Measurements from ENCODE around the gene STX11. TPM values are rescaled to one million over a fixed set of nuclear protein-coding genes. Genes with fewer than 3 reads are reported as not detected.

The STX11 gene
- total RNA-seq (2022) (0.24 TPM in 1 of 2 replicates, not detected in the other), Bru-seq, nascent RNA (percentile 16 among the genes with signal in this experiment), BruChase-seq, experiment 1, labeled RNA remaining after a 6-hour chase (percentile 16 among the genes with signal in this experiment), BruChase-seq, experiment 2, labeled RNA remaining after a 2-hour chase (percentile 14 among the genes with signal in this experiment)
- long read RNA-seq = 0 reads

- Mint-ChIP-seq H3K4me1 (ENCODE audit: low read depth, unreplicated experiment) (peaks cover 7% of the 10 kb centered on the region), H3K27ac (ENCODE audit: unreplicated experiment) (no peak within 1 kb of the TSS), H3K9me3 (ENCODE audit: low read depth, unreplicated experiment) (no peaks in the 10 kb centered on the region), H3K4me3 (ENCODE audit: low read depth, unreplicated experiment) (peak within 1 kb of the TSS; percentile 90), H3K27me3 (ENCODE audit: unreplicated experiment) (peaks cover 27% of the 10 kb centered on the region), H3K36me3 (ENCODE audit: insufficient read depth, unreplicated experiment) (peaks cover 6% of the 10 kb centered on the region)
- no peak for TF ChIP-seq CTCF (IDR thresholded peaks at IDR 0.05; ENCODE audit: unreplicated experiment)
- intact Hi-C loops (cut with micrococcal nuclease; ENCODE audit: unreplicated experiment) = no loop called here
- CTCF ChIA-PET = interaction anchor here (0.5 kb wide), 1 partner anchor 80 kb away, joined by 4 read pairs; no protein-coding TSS in a partner anchor
- DNase-seq = peak; percentile 36
- BruUV-seq (replicated peaks) = no TSS peak
These were observed at the start of gene STX11 for GRCh38 chr6:144149894-144150709. Gene STX11, plus strand, starts transcription at chr6:144150517. Its CDS starts 36,111 bp downstream, at chr6:144186628.

DNA sequence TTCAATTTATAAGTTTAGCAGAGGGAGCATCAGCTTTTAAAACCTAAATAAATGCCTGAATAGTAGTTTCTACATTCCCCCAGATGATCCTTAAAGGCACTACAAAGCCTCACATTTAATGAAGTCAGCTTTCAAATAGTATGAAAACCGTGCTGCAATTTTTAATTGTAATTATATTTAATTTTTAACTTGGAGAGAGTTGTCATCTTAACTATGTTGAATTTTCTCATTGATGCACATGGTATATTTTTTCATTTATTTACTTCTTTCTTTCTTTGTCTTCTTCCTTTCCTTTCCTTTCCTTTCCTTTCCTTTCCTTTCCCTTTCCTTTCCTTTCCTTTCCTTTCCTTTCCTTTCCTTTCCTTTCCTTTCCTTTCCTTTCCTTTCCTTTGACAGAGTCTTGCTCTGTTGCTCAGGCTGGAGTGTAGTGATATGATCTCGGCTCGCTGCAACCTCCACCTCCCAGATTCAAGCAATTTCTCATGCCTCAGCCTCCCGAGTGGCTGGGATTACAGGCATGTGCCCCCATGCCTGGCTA is 47.2 kb upstream of the STX11 start:
- Mint-ChIP-seq H3K27ac (ENCODE audit: unreplicated experiment) (no peak overlapping the region), H3K4me1 (ENCODE audit: low read depth, unreplicated experiment) (peaks cover 8% of the 10 kb centered on the region), H3K9me3 (ENCODE audit: low read depth, unreplicated experiment) (no peaks in the 10 kb centered on the region), H3K27me3 (ENCODE audit: unreplicated experiment) (no peaks in the 10 kb centered on the region), H3K4me3 (ENCODE audit: low read depth, unreplicated experiment) (no peak overlapping the region), H3K36me3 (ENCODE audit: insufficient read depth, unreplicated experiment) (no peaks in the 10 kb centered on the region)
- no TSS peak for BruUV-seq (replicated peaks)
- TF ChIP-seq CTCF (IDR thresholded peaks at IDR 0.05; ENCODE audit: unreplicated experiment) = no peak
- no peak for DNase-seq
- CTCF ChIA-PET = no interaction called here
- intact Hi-C loops (cut with micrococcal nuclease; ENCODE audit: unreplicated experiment) = loop anchor here (10.0 kb wide), 1 partner anchor 232 kb away; no protein-coding TSS in a partner anchor

- CTCF ChIA-PET = interaction anchor here (1.0 kb wide), 2 partner anchors 115 to 378 kb away, joined by 3 to 7 read pairs; no protein-coding TSS in a partner anchor
- no peaks in the 10 kb centered on the region for H3K9me3 Mint-ChIP-seq (ENCODE audit: low read depth, unreplicated experiment)
- H3K4me1 Mint-ChIP-seq (ENCODE audit: low read depth, unreplicated experiment) = peaks cover 8% of the 10 kb centered on the region
- no peaks in the 10 kb centered on the region for H3K36me3 Mint-ChIP-seq (ENCODE audit: insufficient read depth, unreplicated experiment)
- H3K27me3 Mint-ChIP-seq (ENCODE audit: unreplicated experiment) = no peaks in the 10 kb centered on the region
- H3K27ac Mint-ChIP-seq (ENCODE audit: unreplicated experiment) = peak overlapping the region; percentile 67
- TF ChIP-seq CTCF (IDR thresholded peaks at IDR 0.05; ENCODE audit: unreplicated experiment) = no peak
- DNase-seq = no peak
- BruUV-seq (replicated peaks) = no TSS peak
- no peak overlapping the region for H3K4me3 Mint-ChIP-seq (ENCODE audit: low read depth, unreplicated experiment)
- intact Hi-C loops (cut with micrococcal nuclease; ENCODE audit: unreplicated experiment) = loop anchor here (1.0 to 10.0 kb wide), 4 partner anchors 112 to 378 kb away; no protein-coding TSS in a partner anchor
These were observed 45.8 kb upstream of the STX11 start for GRCh38 chr6:144104488-144104887.

GRCh38 chr6:144104898-144105487 is 45.3 kb upstream of the STX11 start:
- H3K27ac Mint-ChIP-seq (ENCODE audit: unreplicated experiment) = peak overlapping the region; percentile 56
- CTCF ChIA-PET = interaction anchor here (1.0 kb wide), 2 partner anchors 114 to 377 kb away, joined by 3 to 7 read pairs; no protein-coding TSS in a partner anchor
- peak; percentile 48 for DNase-seq
- no peak overlapping the region for H3K4me3 Mint-ChIP-seq (ENCODE audit: low read depth, unreplicated experiment)
- H3K27me3 Mint-ChIP-seq (ENCODE audit: unreplicated experiment) = no peaks in the 10 kb centered on the region
- no peaks in the 10 kb centered on the region for H3K9me3 Mint-ChIP-seq (ENCODE audit: low read depth, unreplicated experiment)
- no TSS peak for BruUV-seq (replicated peaks)
- TF ChIP-seq CTCF (IDR thresholded peaks at IDR 0.05; ENCODE audit: unreplicated experiment) = no peak
- intact Hi-C loops (cut with micrococcal nuclease; ENCODE audit: unreplicated experiment) = loop anchor here (1.0 to 10.0 kb wide), 4 partner anchors 112 to 378 kb away; no protein-coding TSS in a partner anchor
- H3K36me3 Mint-ChIP-seq (ENCODE audit: insufficient read depth, unreplicated experiment) = no peaks in the 10 kb centered on the region
- peaks cover 8% of the 10 kb centered on the region for H3K4me1 Mint-ChIP-seq (ENCODE audit: low read depth, unreplicated experiment)

All from Calu3 (cell line).